Naive thymus-derived CD4-positive, alpha-beta T cell (primary cell): ENCODE measurements around the gene RIPK1. TPM values are rescaled to one million over a fixed set of nuclear protein-coding genes. Genes with fewer than 3 reads are reported as not detected.
"Not testable (repeated sequence)": the region's sequence is repeated elsewhere in the genome, so short reads cannot be mapped to it uniquely, and the experiment has no call there.

Experiments
- ATAC-seq: fragments of 150-1000 bp; cut with Tn5 transposase; 2 replicates; pipeline ENCODE4 v1.10.0; 2021; ENCODE audit warnings: mild to moderate bottlenecking, moderate library complexity
- CTCF ChIA-PET: fragments of 350-600 bp; sonication (Branson Sonifier 250); formaldehyde crosslinking; loops from one replicate; lab custom pipeline; 2021; ENCODE audit warnings: antibody characterized with exemption; lab: Charles Lee
- POLR2A ChIA-PET: fragments of 350-600 bp; sonication (Branson Sonifier 250); formaldehyde crosslinking; loops from one replicate; lab custom pipeline; 2021; ENCODE audit warnings: antibody characterized with exemption, inconsistent platforms; lab: Charles Lee
- DNase-seq, 9 donors: peaks; one replicate each; pipeline versions ENCODE4 v3.0.0 to v3.0.0-alpha.2; 2020 to 2022; ENCODE audit warnings: mixed read lengths in 1 of 9
- H3K27ac ChIP-seq: one replicate; pipeline ENCODE4 v1.7.0; 2013; ENCODE audit warnings: mild to moderate bottlenecking, low read depth, low read length, moderate library complexity
- H3K27me3 ChIP-seq, 2 donors: one replicate each; pipeline ENCODE4 v1.7.0; 2013; ENCODE audit warnings: low read length in 2 of 2, mild to moderate bottlenecking in 2 of 2, moderate library complexity in 2 of 2; ENCODE audit not compliant: control insufficient read depth in 2 of 2, insufficient read depth in 2 of 2
- H3K36me3 ChIP-seq, 3 experiments: 1 replicate in 2 of 3; 2 replicates in 1 of 3; pipeline ENCODE4 v1.7.0; 2013; ENCODE audit warnings: low read length in 3 of 3, mild to moderate bottlenecking in 3 of 3, moderate library complexity in 1 of 3; ENCODE audit not compliant: insufficient read depth in 3 of 3, control insufficient read depth in 2 of 3
- H3K4me1 ChIP-seq, 2 donors: one replicate each; pipeline ENCODE4 v1.7.0; 2013; ENCODE audit warnings: low read length in 2 of 2, mild to moderate bottlenecking in 2 of 2, moderate library complexity in 1 of 2; ENCODE audit not compliant: control insufficient read depth in 2 of 2, insufficient read depth in 2 of 2
- H3K4me3 ChIP-seq: 2 replicates; pipeline ENCODE4 v1.7.0; 2013; ENCODE audit warnings: mild to moderate bottlenecking, low read length
- H3K9me3 ChIP-seq, 3 experiments: 1 replicate in 2 of 3; 2 replicates in 1 of 3; pipeline ENCODE4 v1.7.0; 2013; ENCODE audit warnings: low read length in 3 of 3; ENCODE audit not compliant: control insufficient read depth in 2 of 3
- H3K27ac Mint-ChIP-seq, 9 donors: one replicate each; pipeline ENCODE4 v1.8.0; 2020 to 2022; ENCODE audit warnings: mixed read lengths in 9 of 9, mild to moderate bottlenecking in 8 of 9, moderate library complexity in 5 of 9, inconsistent platforms in 2 of 9
- H3K27me3 Mint-ChIP-seq, 5 donors: one replicate each; pipeline ENCODE4 v1.8.0; 2021 to 2022; ENCODE audit warnings: mixed read lengths in 5 of 5, mild to moderate bottlenecking in 1 of 5
- H3K36me3 Mint-ChIP-seq, 5 donors: one replicate each; pipeline ENCODE4 v1.8.0; 2020 to 2022; ENCODE audit warnings: mixed read lengths in 5 of 5, mild to moderate bottlenecking in 3 of 5, inconsistent platforms in 1 of 5
- H3K4me1 Mint-ChIP-seq, 7 donors: one replicate each; pipeline ENCODE4 v1.8.0; 2020 to 2022; ENCODE audit warnings: mixed read lengths in 7 of 7, mild to moderate bottlenecking in 3 of 7, inconsistent platforms in 1 of 7
- H3K4me3 Mint-ChIP-seq, 10 donors: one replicate each; pipeline ENCODE4 v1.8.0; 2020 to 2022; ENCODE audit warnings: mild to moderate bottlenecking in 10 of 10, mixed read lengths in 10 of 10, moderate library complexity in 6 of 10, inconsistent platforms in 2 of 10
- H3K9me3 Mint-ChIP-seq, 11 donors: one replicate each; pipeline ENCODE4 v1.8.0; 2020 to 2022; ENCODE audit warnings: mixed read lengths in 11 of 11, mild to moderate bottlenecking in 4 of 11, inconsistent platforms in 1 of 11, moderate library complexity in 1 of 11
- intact Hi-C, 2 donors: fragments of 100-400 bp; cut with micrococcal nuclease; formaldehyde crosslinking; loops; one replicate each; pipeline ENCODE4 v1.15.1; 2023
- polyA plus RNA-seq, 2 donors: library from polyadenylated mRNA; unstranded; fragments of 300-500 nt; fragmentation: Illumina TruSeq; gene quantifications; one replicate each; pipeline ENCODE4 v1.2.3, GENCODE V29; 2021
- total RNA-seq, 6 experiments: library from RNA in 5 of 6; stranded (reverse) in 5 of 6; gene quantifications; 1 replicate in 5 of 6; 2 replicates in 1 of 6; pipeline ENCODE4 v1.2.3 and lab custom pipeline; 2021 to 2026

Gene RIPK1
- total and polyA plus RNA-seq, 7 experiments from 2014 or later = 17.1 to 34.8 (median 25.4) TPM

DNA sequence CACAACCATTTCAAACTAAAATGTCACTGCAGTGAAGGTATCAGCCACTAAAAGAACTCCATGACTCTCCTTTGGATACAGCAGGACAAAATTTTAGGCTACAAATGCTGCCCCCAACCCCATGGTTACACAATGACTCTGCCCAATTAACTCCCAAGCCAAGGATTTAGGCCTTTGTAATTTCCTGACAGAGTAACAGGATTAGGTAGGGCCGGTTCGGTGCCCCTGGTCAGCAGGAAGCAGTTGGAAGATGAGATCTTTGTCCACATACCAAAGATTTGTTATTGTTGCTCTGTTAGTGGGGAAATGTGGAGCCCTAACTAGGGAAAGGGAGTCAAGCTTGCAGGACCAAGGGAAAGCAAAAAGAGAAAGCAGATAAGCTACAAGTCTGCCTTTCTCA is 26.7 kb upstream of the RIPK1 start:
- ChIA-PET POLR2A (no interaction called here), CTCF (no interaction called here)
- H3K36me3 Mint-ChIP-seq = no peaks in the 10 kb centered on the region
- no peak overlapping the region for H3K4me3 Mint-ChIP-seq
- no peak overlapping the region for H3K4me3 ChIP-seq
- no peaks in the 10 kb centered on the region for H3K9me3 ChIP-seq
- ATAC-seq = no peak
- no peaks in the 10 kb centered on the region for H3K27me3 ChIP-seq
- no peaks in the 10 kb centered on the region for H3K4me1 Mint-ChIP-seq
- peaks cover 0 to 39% (median 0%) of the 10 kb centered on the region in 5 donors for H3K27me3 Mint-ChIP-seq
- H3K27ac Mint-ChIP-seq = no peak overlapping the region
- intact Hi-C loops = no loop called here
- H3K27ac ChIP-seq = no peak overlapping the region
- H3K4me1 ChIP-seq = no peaks in the 10 kb centered on the region
- H3K9me3 Mint-ChIP-seq = no peaks in the 10 kb centered on the region
- H3K36me3 ChIP-seq = no peaks in the 10 kb centered on the region
- no peak for DNase-seq

DNA sequence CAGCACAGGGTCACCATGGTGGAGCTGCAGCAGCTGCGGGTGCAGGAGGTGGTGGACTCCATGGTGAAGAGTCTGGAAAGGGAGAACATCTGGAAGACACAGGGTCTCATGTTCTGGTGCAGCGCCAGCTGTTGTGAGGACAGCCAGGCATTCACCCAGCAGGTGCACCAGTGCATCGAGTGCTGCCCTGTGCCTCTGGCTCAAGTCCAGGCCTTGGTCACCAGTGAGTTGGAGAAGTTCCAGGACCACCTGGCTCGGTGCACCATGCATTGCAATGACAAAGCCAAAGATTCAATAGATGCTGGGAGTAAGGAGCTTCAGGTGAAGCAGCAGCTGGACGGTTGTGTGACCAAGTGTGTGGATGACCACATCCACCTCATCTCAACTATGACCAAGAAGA is 22.9 kb upstream of the RIPK1 start:
- POLR2A ChIA-PET = interaction anchor here (0.6 to 1.8 kb wide), 5 partner anchors 13 to 1001 kb away, joined by 3 to 12 read pairs (median 3); no protein-coding TSS in a partner anchor

DNA sequence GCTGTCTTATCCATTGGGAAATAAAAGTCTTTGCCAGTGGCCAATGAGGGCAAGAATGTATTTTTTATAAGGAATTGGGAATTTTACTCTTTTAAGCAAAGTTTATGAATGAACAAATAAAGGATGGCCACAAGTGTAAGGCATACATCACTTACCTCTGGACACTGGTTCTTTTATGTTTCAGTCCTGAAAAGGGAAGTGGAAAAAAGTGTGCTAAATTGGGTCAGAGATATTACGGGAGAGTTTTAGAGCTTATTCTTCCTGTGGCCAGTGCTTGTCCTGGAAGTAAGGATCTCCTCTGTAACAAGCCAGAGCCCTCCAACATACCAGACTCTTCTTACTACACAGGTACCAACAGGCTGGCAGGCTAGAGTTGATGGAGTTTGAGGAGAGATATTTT is 22.5 kb upstream of the RIPK1 start:
- CTCF ChIA-PET = no interaction called here
- Mint-ChIP-seq H3K27ac (no peak overlapping the region), H3K9me3 (peaks cover 0 to 2% (median 0%) of the 10 kb centered on the region in 11 donors), H3K4me1 (peaks cover 0 to 2% (median 0%) of the 10 kb centered on the region in 7 donors), H3K27me3 (peaks cover 0 to 44% (median 0%) of the 10 kb centered on the region in 5 donors), H3K36me3 (peaks cover 0 to 3% (median 0%) of the 10 kb centered on the region in 5 donors), H3K4me3 (no peak overlapping the region)
- H3K9me3 ChIP-seq = no peaks in the 10 kb centered on the region
- no peak overlapping the region for H3K27ac ChIP-seq
- H3K4me3 ChIP-seq = no peak overlapping the region
- H3K27me3 ChIP-seq = no peaks in the 10 kb centered on the region
- POLR2A ChIA-PET = interaction anchor here (0.6 to 1.8 kb wide), 4 partner anchors 13 to 1000 kb away, joined by 3 to 12 read pairs (median 3); no protein-coding TSS in a partner anchor
- intact Hi-C loops = no loop called here
- no peak for DNase-seq
- no peaks in the 10 kb centered on the region for H3K4me1 ChIP-seq
- no peak for ATAC-seq
- no peaks in the 10 kb centered on the region for H3K36me3 ChIP-seq

More for the DNA sequence above, 22.9 kb upstream of the RIPK1 start:
- Mint-ChIP-seq H3K9me3 (peaks cover 0 to 2% (median 0%) of the 10 kb centered on the region in 11 donors), H3K4me3 (no peak overlapping the region), H3K36me3 (peaks cover 0 to 3% (median 0%) of the 10 kb centered on the region in 5 donors), H3K27ac (no peak overlapping the region), H3K27me3 (peaks cover 0 to 42% (median 0%) of the 10 kb centered on the region in 5 donors), H3K4me1 (peaks cover 0 to 2% (median 0%) of the 10 kb centered on the region in 7 donors)
- no peaks in the 10 kb centered on the region for H3K27me3 ChIP-seq
- no peaks in the 10 kb centered on the region for H3K4me1 ChIP-seq
- CTCF ChIA-PET = no interaction called here
- DNase-seq (no peak), ATAC-seq (no peak)
- intact Hi-C loops = no loop called here
- H3K36me3 ChIP-seq = no peaks in the 10 kb centered on the region
- H3K9me3 ChIP-seq = no peaks in the 10 kb centered on the region
- H3K4me3 ChIP-seq = no peak overlapping the region
- H3K27ac ChIP-seq = no peak overlapping the region

DNA sequence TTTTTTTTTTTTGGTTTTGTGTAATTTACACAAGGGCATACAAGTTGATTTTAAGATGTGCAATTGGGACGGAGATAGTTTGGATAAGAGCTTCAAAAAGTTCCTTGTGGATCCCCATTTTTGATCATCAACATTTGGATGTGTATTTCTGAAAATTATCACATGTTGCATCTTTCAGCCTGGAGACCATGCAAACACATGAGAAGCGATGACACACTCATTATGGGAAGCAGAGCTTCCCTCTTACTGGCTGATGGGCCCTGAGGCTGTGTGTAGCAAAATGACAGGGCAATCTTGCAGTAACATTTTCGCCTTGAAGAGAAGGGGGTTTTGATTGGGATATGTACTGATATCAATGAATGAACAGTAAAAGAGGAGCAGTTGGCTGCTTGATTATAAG is 22.0 kb upstream of the RIPK1 start:
- CTCF ChIA-PET = interaction anchor here (0.7 kb wide), 1 partner anchor 19 kb away, joined by 5 read pairs; no protein-coding TSS in a partner anchor
- Histone ChIP-seq H3K27ac (no peak overlapping the region), H3K27me3 (no peaks in the 10 kb centered on the region), H3K9me3 (no peaks in the 10 kb centered on the region), H3K4me1 (no peaks in the 10 kb centered on the region), H3K4me3 (no peak overlapping the region), H3K36me3 (no peaks in the 10 kb centered on the region)
- peak; percentile 53 for ATAC-seq
- peaks cover 0 to 4% (median 0%) of the 10 kb centered on the region in 7 donors for H3K4me1 Mint-ChIP-seq
- no peak for DNase-seq
- intact Hi-C loops = no loop called here
- peaks cover 0 to 3% (median 0%) of the 10 kb centered on the region in 5 donors for H3K36me3 Mint-ChIP-seq
- peaks cover 0 to 2% (median 0%) of the 10 kb centered on the region in 11 donors for H3K9me3 Mint-ChIP-seq
- POLR2A ChIA-PET = interaction anchor here (0.6 to 1.8 kb wide), 3 partner anchors 14 to 1000 kb away, joined by 3 to 12 read pairs (median 3); no protein-coding TSS in a partner anchor
- H3K4me3 Mint-ChIP-seq = no peak overlapping the region
- H3K27me3 Mint-ChIP-seq = peaks cover 0 to 44% (median 0%) of the 10 kb centered on the region in 5 donors
- peak overlapping the region in 1 of 9 donors; percentile 38 for H3K27ac Mint-ChIP-seq

DNA sequence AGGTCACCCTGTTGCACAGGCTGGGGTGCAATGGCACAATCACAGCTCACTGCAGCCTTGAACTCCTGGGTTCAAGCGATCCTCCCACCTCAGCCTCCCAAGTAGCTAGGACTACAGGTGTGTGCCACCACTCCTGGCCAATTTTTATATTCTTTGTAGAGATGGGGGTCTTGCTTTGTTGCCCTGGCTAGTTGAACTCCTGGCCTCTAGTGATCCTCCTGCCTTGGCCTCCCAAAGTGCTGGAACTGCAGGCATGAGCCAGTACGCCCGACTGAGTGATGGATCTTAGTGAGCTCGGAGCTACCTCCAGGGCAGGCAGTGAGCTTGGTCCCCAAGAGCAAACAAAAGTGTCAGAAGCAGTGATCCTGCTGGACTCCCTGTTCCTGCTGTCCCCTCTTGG is 20.3 kb upstream of the RIPK1 start:
- Mint-ChIP-seq H3K4me1 (peaks cover 4 to 12% (median 6%) of the 10 kb centered on the region in 7 donors), H3K27me3 (peaks cover 0 to 41% (median 0%) of the 10 kb centered on the region in 5 donors)
- POLR2A ChIA-PET, H3K27ac ChIP-seq, H3K36me3 ChIP-seq, H3K27me3 ChIP-seq, H3K27ac Mint-ChIP-seq, ATAC-seq, H3K4me1 ChIP-seq, H3K4me3 ChIP-seq, H3K4me3 Mint-ChIP-seq, H3K36me3 Mint-ChIP-seq, H3K9me3 ChIP-seq, DNase-seq, H3K9me3 Mint-ChIP-seq, intact Hi-C loops: not testable (repeated sequence)
- CTCF ChIA-PET = interaction anchor here (0.7 to 1.1 kb wide), 2 partner anchors 8 to 22 kb away, joined by 3 to 5 read pairs; no protein-coding TSS in a partner anchor

DNA sequence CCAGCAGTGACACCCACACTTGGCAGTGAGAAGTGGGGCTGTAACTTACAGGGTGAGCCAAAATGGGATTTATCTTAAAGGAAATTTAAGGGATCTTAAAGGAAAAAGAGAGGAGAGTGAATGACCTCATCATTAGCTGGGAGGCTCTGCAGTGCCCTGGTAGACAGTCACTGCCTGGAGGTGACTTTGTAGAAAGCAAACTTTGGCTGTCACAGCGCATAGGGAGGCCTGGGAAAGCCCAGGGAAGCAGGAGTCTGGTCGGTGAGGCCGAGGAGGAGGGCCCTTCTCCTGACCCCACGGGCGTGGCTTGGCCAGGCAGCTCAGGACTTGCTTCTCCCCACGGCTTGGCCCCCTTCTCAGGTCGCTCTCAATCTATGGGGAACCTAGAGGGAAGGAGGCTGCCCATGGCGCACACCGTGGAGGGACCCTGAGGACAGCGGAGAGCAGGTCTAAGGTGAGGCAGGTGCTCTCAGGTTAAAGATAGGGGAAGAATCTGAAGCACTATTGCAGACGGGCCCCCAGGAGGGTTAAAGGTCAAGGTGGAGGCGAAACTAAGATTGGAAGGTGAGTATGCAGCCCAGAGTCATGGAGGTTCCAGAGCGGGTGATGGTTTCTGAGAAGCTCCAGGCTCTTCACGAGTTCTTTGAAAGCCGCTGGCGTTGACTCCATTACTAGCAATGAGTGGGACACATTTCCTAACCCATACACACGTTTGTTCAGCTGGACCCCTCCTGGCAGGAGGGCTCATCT is 15.6 kb upstream of the RIPK1 start:
- peak overlapping the region; percentile 52 to 84 (median 69) for H3K27ac Mint-ChIP-seq
- no peak for ATAC-seq
- no peak overlapping the region for H3K27ac ChIP-seq

More for the DNA sequence above, 15.6 kb upstream of the RIPK1 start:
- intact Hi-C loops = loop anchor here (1.0 to 10.0 kb wide), 8 partner anchors 11 to 808 kb away; partner anchors contain the start of genes NQO2 (in 2 of the 2), BPHL (in 1 of the 2) and GMDS (in 1 of the 2)
- ChIA-PET POLR2A (interaction anchor here (0.6 to 2.9 kb wide), 13 partner anchors 13 to 112 kb away, joined by 3 to 33 read pairs (median 6); partner anchors contain the start of genes NQO2 and RIPK1), CTCF (interaction anchor here (0.8 to 2.0 kb wide), 4 partner anchors 15 to 55 kb away, joined by 3 to 13 read pairs (median 6); partner anchors contain the start of gene RIPK1)
- peak overlapping the region; percentile 70 to 83 (median 76) for H3K4me3 Mint-ChIP-seq
- Histone ChIP-seq H3K4me3 (peak overlapping the region; percentile 64), H3K4me1 (peaks cover 5% of the 10 kb centered on the region in 2 donors), H3K27me3 (no peaks in the 10 kb centered on the region), H3K9me3 (no peaks in the 10 kb centered on the region), H3K36me3 (no peaks in the 10 kb centered on the region)
- H3K36me3 Mint-ChIP-seq = no peaks in the 10 kb centered on the region
- H3K4me1 Mint-ChIP-seq = peaks cover 7 to 36% (median 17%) of the 10 kb centered on the region in 7 donors
- H3K9me3 Mint-ChIP-seq = no peaks in the 10 kb centered on the region
- no peak for DNase-seq
- peaks cover 0 to 23% (median 0%) of the 10 kb centered on the region in 5 donors for H3K27me3 Mint-ChIP-seq
